GM18870 (cell line): Measurements from ENCODE around the gene IFI16.

Source experiments
- ATAC-seq: cut with Tn5 transposase; IDR thresholded peaks from one replicate; pipeline ENCODE4 v1.9.1; 2021; ENCODE audit warnings: moderate library complexity; ENCODE audit not compliant: unreplicated experiment

Gene IFI16

DNA sequence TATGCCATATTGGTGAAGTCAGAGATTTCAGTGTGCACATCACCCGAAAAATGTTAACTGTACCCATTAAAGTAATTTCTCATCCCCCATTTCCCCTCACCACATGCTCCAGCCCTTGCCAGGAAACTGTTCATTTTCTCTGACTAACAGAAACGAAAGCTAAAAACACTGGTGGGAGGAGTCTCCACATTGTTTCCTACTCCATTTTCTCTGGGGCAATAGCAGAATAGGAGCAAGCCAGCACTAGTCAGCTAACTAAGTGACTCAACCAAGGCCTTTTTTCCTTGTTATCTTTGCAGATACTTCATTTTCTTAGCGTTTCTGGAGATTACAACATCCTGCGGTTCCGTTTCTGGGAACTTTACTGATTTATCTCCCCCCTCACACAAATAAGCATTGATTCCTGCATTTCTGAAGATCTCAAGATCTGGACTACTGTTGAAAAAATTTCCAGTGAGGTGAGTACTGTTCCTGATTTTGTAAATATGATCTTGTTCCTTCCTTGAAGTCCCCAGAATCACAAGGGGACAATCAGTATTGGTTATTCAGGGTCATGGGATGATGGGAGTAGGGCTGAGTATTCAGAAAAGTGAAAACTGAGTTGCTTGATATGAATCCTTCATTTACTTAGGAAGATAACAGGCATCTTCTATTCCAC, at the start of gene IFI16:
IFI16 (plus strand) TSS at position 204 of the 658 bp plus-strand sequence. CDS start 4,774 bp downstream, outside the sequence.
- peak; percentile 60 for ATAC-seq

DNA sequence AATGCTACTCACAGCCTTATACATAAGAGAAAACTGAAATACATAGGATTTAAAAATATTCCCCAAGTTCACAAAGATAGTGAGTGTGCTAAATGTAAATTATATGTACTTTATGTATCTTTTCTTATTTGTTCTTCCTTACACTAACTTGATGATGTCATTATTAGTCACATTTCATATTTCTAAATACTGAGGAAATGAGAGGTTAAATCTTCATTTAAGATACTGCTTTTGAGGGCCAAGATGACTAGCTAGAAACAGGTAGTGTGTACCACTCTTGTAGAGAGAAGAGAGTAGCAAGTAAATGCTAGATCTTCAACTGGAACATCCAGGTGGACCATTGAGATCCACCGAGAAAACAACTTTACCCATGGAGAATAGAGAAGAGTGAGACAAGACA, 48.5 kb upstream of the IFI16 start:
- no peak for ATAC-seq

GRCh38 chr1:158962983-158963382, 46.7 kb upstream of the IFI16 start:
- ATAC-seq = no peak

GRCh38 chr1:158969166-158969565, 40.5 kb upstream of the IFI16 start:
- no peak for ATAC-seq

GRCh38 chr1:158969855-158970254, 39.9 kb upstream of the IFI16 start:
- ATAC-seq = no peak

DNA sequence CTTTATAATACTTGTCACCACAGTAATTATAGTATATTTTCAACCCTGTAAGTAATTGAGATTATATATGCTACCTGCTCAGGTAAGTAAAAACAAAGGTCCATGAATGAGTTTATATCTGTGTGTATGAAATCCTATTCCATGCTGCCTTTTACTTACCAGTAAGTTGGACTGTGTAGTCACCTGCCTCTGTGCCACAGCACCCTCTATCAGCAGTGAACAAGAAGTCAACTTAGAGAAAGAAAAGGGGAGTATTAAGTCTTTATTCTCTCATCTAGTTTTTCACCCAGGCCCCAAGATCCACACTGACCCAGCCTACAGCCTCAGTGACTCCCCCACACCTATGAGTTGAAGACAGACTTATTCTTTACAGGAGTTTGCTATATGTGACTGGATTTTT, 36.9 kb upstream of the IFI16 start:
- no peak for ATAC-seq

DNA sequence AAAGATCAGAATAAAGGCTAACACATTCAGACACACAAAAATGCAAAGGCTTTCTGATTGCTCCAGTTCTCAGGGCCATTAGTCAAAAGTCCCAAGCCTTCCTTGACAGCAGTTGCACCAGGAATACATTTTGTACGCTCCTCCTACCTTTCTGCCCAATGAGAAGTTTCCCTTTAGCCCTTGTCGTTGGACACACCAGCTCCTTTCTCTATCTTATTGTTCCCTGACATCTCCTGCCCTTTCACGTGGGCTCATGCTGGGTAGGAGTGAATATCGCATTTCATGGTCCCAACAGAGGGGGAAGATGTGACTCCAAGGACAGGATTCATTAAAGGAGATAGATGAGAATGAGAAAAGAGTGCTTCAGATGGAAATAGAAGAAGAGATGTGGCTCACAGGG, 33.5 kb upstream of the IFI16 start:
- no peak for ATAC-seq

GRCh38 chr1:158978730-158979129, 31.0 kb upstream of the IFI16 start:
- no peak for ATAC-seq

DNA sequence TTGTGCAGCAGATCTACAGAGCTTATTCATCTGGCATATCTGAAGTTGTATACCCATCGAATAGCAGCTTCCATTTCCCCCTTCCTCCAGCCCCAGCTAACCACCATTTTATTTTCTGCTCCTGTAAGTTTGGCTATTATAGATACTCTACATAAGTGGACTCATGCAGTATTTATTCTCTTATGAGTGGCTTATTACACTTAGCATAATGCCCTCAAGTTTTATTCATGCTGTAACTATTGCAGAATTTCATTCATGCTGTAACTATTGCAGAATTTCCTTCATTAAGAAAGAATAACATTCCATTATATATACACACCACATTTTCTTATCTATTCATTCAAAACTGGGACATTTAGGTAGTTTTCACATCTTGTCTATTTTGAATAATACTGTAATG, 30.5 kb upstream of the IFI16 start:
- no peak for ATAC-seq

GRCh38 chr1:158983235-158983634, 26.5 kb upstream of the IFI16 start:
- no peak for ATAC-seq

GRCh38 chr1:158984386-158984785, 25.3 kb upstream of the IFI16 start:
- no peak for ATAC-seq

GRCh38 chr1:158989424-158989823, 20.3 kb upstream of the IFI16 start:
- no peak for ATAC-seq

DNA sequence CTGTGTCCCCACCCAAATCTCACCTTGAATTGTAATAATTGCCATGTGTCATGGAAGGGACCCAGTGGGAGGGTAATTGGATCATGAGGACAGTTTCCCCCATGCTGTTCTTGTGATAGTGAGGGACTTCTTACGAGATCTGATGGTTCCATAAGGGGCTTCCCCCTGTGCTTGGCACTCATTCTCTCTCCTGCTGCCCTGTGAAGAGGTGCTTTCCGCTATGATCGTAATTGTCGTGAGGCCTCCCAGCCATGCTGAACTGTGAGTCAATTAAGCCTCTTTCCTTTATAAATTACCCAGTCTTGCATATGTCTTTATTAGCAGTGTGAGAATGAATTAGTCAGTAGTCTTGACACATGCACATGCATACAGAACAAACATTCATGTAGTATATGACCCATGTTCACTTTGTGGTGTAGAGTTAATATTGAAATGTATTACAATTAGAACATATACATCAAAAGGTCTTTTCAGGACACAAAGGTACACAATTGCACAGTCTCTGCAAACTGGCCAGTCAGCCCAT, 16.9 kb upstream of the IFI16 start:
- ATAC-seq = no peak

GRCh38 chr1:158996998-158997397, 12.7 kb upstream of the IFI16 start:
- ATAC-seq = no peak

DNA sequence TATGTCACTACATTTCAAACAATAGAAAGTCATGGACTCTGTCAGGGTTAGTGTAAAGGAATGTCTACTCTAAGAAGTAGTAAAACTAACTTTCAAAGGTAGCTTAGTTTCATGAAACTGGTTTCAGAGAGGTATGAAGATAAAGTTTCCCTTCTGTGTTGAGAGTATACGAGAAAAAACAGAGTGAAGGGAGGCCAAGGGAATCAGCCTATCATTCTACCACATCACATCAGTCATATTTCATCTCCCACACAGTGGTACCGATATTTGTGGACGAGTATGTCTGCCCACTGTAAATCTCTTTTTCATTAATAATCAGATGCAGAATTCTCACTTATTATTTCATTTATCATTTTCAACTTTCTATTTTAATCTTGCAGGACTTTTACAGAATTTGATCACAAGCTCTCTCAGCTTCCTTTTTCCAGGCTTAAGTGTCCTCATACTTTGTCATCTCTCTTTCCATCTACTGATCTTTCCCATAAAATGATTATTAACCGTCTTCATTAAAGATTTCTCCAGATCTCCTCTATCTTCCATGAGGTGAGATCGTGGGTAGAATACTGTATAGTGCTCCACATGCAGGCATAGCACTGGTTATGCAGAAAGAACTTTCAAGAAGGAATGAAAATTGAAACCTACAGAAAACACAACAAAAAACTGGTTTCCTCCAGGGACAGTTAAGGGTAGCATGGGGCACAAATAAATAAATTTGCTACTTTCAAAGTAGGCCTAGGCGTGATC, 11.5 kb upstream of the IFI16 start:
- peak; percentile 20 for ATAC-seq

GRCh38 chr1:158998781-158999161, 10.9 kb upstream of the IFI16 start:
- peak; percentile 34 for ATAC-seq

DNA sequence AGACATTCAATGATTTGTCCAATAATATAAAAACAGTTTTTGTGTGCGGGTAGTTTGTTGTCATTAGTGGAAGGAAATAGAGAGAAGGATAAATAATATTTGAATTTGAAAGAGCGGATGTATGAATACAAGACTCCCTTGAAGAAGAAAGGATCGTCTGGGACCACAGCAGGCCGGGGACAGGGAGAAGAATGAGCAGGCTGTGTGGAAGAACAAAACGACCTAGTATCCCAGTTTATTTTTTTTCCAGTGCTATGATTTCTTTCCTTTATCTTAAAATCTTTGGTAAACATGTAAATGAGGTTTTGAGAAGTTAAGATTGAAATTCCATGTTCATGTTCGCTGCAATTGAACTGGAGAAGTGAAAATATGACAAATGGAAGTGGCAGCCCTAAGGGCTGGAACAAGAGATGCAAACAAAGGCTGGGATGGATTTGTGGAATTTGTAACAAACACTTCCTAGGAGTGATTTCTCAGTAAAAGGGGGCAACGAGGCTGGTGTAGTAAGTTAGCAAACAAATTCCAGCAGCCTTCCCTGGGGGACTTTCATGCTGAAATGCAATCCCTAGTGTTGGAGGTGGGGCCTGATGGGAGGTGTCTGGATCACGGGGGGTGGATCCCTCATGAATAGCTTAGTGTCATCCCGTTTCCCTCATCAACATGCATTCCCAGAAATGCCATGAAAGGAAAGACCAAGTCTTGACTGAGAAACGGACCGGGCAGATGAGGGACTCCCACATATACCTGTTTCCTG, 10.2 kb upstream of the IFI16 start:
- ATAC-seq = no peak

- no peak for ATAC-seq
Observed at GRCh38 chr1:159000070-159000409, 9.7 kb upstream of the IFI16 start.

GRCh38 chr1:159000625-159001024, 9.1 kb upstream of the IFI16 start:
- ATAC-seq = no peak

DNA sequence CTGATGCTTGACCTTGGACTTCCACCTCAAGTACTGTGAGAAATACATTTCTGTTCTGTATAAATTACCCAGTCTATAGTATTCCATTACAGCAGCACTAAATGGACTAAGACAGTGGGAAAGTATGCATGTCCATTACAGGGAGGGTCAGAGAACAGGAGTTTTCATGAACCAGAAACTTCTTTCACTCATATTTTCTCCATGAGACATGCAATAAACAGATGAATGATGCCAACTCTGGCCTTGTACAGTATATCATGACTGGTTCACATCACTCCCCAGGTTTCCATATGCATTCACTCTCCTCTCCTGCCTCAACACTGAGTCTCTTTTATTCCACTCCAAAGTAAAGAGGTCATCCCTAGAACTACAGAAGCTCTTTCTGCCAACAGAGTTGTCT, 4.5 kb upstream of the IFI16 start:
- no peak for ATAC-seq

DNA sequence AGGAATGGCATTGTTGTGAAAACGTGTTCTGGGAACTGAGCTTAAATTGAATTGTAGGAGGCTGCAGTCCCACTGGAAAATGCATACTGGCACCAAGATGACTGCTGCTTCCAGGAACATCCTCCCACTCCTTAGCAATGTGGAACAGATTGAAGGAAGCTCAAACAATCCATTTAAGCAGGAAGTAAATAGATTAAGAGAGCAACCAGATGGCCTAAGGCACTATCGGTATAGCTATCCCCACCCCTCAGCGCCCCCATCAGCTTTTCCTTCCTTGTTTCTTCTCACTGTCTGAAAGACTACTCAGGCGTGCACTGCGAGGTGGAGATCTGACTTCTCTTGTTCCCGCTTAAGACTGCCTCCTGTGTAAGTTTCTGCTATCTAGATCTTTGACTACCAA, 4.0 kb upstream of the IFI16 start:
- ATAC-seq = no peak
